GM06990 (cell line): ENCODE measurements around the gene FERMT1.

ENCODE experiments used
- DNase-seq: peaks from one replicate; pipeline ENCODE4 v3.0.0-alpha.2; 2011; ENCODE audit not compliant: insufficient read length; ENCODE audit errors: extremely low read depth
- H3K27me3 ChIP-seq: replicated peaks from 2 replicates; pipeline ENCODE4 v1.6.0; 2011; ENCODE audit warnings: low read length; ENCODE audit not compliant: control insufficient read depth, insufficient read depth
- H3K36me3 ChIP-seq: 2 replicates; pipeline ENCODE4 v1.5.1; 2011; ENCODE audit warnings: low read length; ENCODE audit not compliant: control insufficient read depth, insufficient read depth
- H3K4me3 ChIP-seq: replicated peaks from 2 replicates; pipeline ENCODE4 v1.5.1; 2011; ENCODE audit warnings: low read depth, mild to moderate bottlenecking, control low read depth, low read length
- CTCF ChIP-seq: IDR thresholded peaks from 2 replicates; pipeline ENCODE4 v1.5.1; 2011; ENCODE audit warnings: low read length, control low read depth, mild to moderate bottlenecking, inconsistent platforms; ENCODE audit not compliant: insufficient read depth, poor library complexity, severe bottlenecking

FERMT1 gene

GRCh38 chr20:6122111-6122872, 538 bp downstream of the FERMT1 start:
- no peak for DNase-seq
- Histone ChIP-seq H3K36me3 (no peaks in the 10 kb centered on the region), H3K27me3 (peaks cover 2% of the 10 kb centered on the region; the same call in 1 of the 2 replicates), H3K4me3 (peak overlapping the region; percentile 35)
- TF ChIP-seq CTCF = no peak

- no peak for DNase-seq
- H3K4me3 ChIP-seq = no peak overlapping the region
- no peak for TF ChIP-seq CTCF
Measured at GRCh38 chr20:6121504-6121903, 1.3 kb downstream of the FERMT1 start.

DNA sequence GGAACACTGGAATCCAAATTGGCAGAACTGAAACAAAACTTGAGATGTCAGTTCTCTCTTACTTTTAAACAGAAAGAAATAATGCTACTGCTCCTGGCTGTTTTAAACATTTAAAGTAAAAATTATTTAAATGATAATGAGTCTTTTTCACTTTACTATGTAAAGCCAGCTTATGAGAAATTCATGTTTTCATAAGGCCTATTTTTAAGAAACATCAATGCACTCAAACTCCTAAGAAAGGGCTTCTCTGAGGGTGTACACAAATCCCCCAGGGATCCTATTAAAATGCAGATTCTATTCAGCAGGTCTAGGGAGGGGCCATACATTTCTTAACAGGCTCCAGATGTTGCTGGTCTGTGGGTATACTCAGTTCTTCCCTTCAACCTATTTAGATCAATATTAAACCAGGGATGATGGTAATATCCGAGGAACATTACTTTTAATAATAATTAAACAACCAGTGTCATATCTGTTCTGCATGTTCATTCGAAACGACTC, 2.3 kb downstream of the FERMT1 start:
- no peak for TF ChIP-seq CTCF
- Histone ChIP-seq H3K27me3 (peaks cover 2% of the 10 kb centered on the region; the same call in 1 of the 2 replicates), H3K4me3 (no peak overlapping the region), H3K36me3 (no peaks in the 10 kb centered on the region)
- DNase-seq = no peak

More at GRCh38 chr20:6121504-6121903, 1.3 kb downstream of the FERMT1 start:
- Histone ChIP-seq H3K36me3 (no peaks in the 10 kb centered on the region), H3K27me3 (peaks cover 2% of the 10 kb centered on the region; the same call in 1 of the 2 replicates)

DNA sequence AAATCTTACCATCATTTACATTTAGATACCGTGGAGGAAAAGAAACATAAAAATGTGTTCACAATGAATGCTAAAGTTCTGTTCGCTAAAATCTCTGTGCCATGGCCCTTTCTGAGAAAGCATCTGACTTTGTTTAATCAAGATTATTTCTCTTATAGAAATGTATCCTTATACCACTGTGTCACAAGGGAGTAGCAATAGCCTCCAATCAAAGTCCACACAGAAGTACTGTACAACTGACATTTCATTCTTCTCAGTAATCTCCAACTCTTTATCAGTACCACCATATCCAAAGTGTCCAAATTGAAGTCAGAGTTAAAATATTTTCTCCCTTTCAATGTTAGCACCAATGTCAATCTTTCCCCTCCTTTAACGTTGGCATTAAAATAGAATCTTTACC, 6.1 kb downstream of the FERMT1 start:
- no peaks in the 10 kb centered on the region for H3K27me3 ChIP-seq
- H3K4me3 ChIP-seq = no peak overlapping the region
- no peak for DNase-seq
- TF ChIP-seq CTCF = no peak
- no peaks in the 10 kb centered on the region for H3K36me3 ChIP-seq

DNA sequence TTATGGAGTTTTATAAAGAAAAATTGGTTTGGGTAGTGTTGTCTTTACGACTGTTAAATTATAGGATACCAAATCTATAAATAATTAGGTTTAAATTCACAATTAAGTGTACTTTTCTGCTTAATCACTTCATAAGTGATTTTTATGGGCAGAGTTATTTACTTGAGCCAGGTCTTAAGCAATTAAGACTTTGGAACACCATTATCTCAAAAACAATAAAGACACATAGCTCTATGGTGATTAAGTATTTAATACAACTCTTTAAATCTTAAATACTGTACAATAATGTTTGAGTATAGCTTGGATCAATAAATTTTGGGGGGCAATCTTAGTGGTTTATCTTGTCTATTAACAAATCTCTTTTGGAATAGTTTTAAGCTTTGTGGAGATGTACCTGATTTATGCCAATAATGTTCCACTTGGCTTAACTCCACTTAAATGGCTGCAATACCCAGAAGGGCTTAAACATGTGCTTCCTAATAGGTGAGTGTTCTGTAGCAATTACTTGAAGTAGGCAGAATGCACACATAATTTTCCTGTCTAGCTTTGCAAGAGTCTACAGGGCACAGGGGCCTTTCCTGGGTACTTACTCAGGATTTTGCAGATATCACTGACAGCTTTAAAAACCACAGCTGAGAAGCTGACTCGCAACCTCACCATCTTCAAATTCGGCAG, 7.5 kb downstream of the FERMT1 start:
- no peak for DNase-seq
- H3K4me3 ChIP-seq = no peak overlapping the region
- H3K36me3 ChIP-seq = no peaks in the 10 kb centered on the region
- H3K27me3 ChIP-seq = no peaks in the 10 kb centered on the region
- TF ChIP-seq CTCF = no peak
